Dermis blood vessel endothelial cell (primary cell): ENCODE measurements around the gene RFC5. TPM values are rescaled to one million over a fixed set of nuclear protein-coding genes. Genes with fewer than 3 reads are reported as not detected.
"Not testable (repeated sequence)": the region's sequence is repeated elsewhere in the genome, so short reads cannot be mapped to it uniquely, and the experiment has no call there.

Experiments used
- DNase-seq: peaks from one replicate; pipeline ENCODE4 v3.0.0; 2010
- total RNA-seq: library from RNA; depleted of rRNA; stranded (reverse); fragments of >200 nt; gene quantifications from 2 replicates; pipeline ENCODE4 v1.2.3, GENCODE V29; 2014

RFC5 gene
- total RNA-seq, 1 donor from 2014 or later: 14.8 TPM

DNA sequence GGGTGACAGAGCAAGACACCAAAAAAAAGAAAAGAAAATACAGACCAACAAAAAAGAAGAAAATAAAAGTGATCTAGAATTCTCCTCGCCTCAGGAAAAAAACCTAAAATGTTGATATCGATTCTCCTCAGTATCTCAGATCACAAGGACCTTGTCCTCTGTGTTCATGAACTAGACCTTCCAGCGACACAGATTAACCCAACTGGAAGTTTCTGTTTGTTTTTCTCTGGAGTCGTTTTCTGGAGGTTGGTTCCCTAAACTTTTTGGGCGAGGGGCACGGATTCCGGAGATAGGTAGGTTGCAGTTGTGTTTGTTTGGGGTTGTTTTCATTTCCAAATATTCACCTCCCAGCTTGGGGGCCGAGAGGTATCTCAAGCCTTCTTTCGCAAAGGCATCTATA, 559 bp upstream of the RFC5 start:
- no peak for DNase-seq

DNA sequence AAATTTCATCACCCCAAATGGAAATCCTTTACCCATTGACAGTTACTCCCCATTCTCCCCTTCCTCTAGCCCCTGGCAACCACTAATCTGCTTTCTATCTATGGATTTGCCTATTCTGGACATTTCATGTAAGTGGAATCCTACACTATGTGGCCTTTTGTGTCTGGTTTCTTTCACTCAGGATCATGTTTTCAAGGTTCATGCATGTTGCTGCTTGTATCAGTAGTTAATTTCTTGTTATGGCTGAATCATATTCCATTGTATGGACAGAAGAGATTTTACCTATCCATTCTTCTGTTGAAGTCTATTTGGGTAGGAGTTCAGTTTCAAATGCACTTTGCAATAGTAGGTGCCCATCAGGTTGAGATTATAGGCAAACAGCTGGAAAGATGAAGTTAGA, 1.4 kb downstream of the RFC5 start:
- no peak for DNase-seq

GRCh38 chr12:118020036-118020435, 3.5 kb downstream of the RFC5 start:
- DNase-seq: no peak

GRCh38 chr12:118022097-118022727, 5.7 kb downstream of the RFC5 start:
- DNase-seq: not testable (repeated sequence)

GRCh38 chr12:118022728-118023109, 6.2 kb downstream of the RFC5 start:
- no peak for DNase-seq

GRCh38 chr12:118023301-118023860, 6.9 kb downstream of the RFC5 start:
- no peak for DNase-seq

DNA sequence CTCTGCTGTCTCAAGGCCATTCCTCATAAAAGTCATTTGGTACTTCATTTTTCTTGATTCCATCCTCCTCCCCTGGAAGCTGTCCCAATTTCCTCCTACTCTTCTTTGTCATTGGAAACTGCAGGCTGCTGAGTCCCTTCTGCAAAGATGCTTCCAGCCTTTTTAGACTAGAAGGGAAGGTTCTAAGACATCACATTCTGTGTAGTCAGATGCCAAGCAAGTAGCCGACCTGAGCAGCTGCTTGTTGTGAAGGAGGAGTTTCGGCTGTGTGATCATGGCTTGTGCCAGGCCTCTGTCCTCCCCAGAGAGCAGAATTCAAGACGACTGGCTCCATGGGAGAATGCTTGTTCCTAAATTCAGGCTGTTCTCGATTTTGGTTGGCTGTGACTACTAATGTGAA, 8.7 kb downstream of the RFC5 start:
- no peak for DNase-seq

GRCh38 chr12:118029166-118029565, 12.7 kb downstream of the RFC5 start:
- no peak for DNase-seq

- no peak for DNase-seq
Measured at GRCh38 chr12:118032188-118032587, 15.7 kb downstream of the RFC5 start.

DNA sequence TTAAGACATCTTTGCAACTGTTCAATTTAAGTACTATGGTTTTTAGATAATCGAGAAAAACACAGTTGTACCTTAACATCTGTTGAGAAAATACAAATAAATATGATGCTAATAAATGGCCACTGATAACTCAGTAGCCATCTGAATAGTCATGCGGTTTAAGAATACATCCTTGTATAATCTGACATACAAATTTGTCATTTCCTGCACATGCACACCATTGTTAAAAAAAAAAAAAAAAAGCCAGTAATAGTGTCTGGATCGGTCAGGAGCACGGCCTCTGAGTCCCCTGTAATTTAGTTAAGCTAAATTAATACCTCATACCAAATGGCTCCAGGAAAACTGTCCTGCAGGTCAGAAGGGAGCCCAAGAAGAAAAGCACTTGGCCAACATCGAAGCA, 16.8 kb downstream of the RFC5 start:
- peak; percentile 53 for DNase-seq

GRCh38 chr12:118033902-118034301, 17.4 kb downstream of the RFC5 start:
- no peak for DNase-seq

GRCh38 chr12:118034429-118035189, 18.1 kb downstream of the RFC5 start:
- peak; percentile 40 for DNase-seq

- peak; percentile 53 for DNase-seq
Measured at GRCh38 chr12:118035190-118036041, 18.9 kb downstream of the RFC5 start.

DNA sequence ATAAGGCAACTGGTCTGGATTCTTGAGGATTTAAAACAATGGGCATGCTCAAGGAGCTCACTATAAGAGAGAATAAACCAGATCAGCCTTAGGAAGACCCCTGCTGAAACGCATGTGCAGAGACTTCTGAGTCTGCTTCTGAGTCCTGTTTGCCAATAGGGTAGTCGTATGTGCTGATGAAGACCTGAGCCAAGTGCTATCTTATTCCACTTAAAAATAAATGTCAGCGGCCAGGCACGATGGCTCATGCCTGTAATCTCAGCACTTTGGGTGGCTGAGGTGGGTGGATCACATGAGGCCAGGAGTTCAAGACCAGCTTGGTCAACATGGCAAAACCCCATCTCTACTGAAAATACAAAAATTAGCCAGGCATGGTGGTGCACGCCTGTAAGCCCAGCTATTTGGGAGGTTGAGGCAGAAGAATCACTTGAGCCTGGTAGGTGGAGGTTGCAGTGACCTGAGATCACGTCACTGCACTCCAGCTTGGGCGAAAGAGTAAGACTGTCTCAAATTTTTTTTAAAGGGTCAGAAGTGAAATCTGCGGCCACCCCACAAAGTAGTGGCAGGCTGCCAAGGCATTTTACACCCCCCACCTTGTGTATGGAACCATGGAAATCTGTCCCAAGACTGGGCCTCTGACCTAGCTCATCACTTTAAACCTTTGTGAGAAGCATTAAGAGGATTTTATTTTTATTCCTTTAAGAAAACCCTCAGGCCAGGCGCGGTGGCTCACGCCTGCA, 20.3 kb downstream of the RFC5 start:
- no peak for DNase-seq

GRCh38 chr12:118038137-118038536, 21.6 kb downstream of the RFC5 start:
- DNase-seq: no peak

DNA sequence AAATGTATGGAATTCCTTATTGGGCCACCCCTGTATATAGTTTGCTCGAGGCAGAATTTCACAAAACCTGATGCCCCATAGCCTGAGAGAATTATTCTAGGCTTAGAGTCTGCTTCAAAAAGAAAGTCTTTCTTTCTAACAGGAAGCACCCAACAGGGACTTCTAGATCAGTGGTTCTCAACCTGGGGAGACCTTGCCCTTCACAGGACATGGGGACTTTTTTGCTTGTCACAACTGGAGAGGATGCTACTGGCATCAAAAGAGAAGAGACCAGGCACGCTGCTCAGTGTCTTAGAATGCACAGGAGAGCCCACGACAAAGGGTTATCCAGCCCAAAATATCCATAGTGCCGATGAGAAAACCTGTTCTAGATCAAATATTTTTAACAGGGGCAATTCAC, 25.6 kb downstream of the RFC5 start:
- DNase-seq: no peak

DNA sequence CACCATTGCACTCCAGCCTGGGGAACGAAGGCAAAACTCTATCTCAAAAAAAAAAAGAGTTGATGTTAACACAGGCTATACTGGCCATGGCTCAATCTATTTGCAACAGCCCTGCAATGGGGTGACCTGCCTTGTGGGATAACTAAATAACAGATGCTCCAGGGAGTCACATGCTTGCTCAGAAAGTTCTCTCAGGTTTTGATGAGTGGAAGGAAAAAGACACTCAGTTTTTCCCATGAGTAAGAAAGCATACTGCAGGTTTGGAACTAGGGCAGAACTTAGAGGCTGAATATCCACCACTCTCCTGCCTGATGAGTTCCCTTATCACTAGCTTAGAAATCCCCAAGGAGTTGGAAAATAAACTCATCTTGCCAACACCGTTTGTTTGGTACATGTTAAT, 27.6 kb downstream of the RFC5 start:
- DNase-seq: no peak

DNA sequence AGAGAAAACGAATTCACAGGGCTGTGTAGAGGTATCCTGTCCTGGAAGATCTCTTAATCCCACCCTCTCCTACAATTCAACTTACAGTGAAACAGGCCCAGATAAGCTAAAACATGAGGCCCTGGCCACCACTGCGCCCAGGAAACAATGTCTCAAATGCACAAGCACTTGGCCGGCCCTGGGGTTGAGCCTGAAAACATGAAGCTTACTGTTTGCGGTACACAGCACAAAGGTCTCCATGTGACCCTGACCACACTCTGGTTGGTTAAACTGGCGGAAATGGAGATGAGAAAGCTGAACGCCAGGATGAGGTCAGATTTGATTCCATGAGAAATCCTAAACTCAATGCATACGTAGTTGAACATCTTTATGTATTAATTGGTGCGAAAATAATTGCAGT, 28.1 kb downstream of the RFC5 start:
- no peak for DNase-seq

DNA sequence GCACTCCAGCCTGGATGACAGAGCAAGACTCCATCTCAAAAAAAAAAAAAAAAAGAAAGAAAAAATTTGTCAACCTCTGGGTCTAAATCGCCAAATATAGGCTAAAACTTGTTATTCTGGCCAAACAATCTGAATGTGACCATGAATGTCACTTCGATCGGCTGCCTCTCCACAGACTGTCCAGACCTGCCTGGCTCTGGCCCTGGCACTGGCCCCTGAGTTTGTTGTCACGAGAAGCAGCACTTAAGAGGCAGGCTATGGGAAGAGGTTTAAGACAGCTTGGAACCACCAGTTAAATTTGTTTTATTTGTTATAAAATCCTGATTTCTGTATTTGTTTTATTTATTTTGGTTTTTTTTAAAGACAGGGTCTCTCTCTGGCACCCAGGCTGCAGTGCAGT, 29.9 kb downstream of the RFC5 start:
- DNase-seq: no peak

GRCh38 chr12:118050972-118051910, 34.7 kb downstream of the RFC5 start:
- DNase-seq: no peak

GRCh38 chr12:118052324-118053070, 36.0 kb downstream of the RFC5 start:
- DNase-seq: peak; percentile 93
